GM19324 (cell line): ENCODE measurements around the gene SLC6A3.
"Not testable (repeated sequence)": the region's sequence is repeated elsewhere in the genome, so short reads cannot be mapped to it uniquely, and the experiment has no call there.

Experiments used
- ATAC-seq: cut with Tn5 transposase; IDR thresholded peaks from one replicate; pipeline ENCODE4 v1.9.1; 2021; ENCODE audit warnings: mild to moderate bottlenecking, moderate library complexity; ENCODE audit not compliant: unreplicated experiment, low FRiP score

The SLC6A3 gene

GRCh38 chr5:1478271-1479035, 33.2 kb upstream of the SLC6A3 start:
- ATAC-seq = no peak

- no peak for ATAC-seq
These were observed 32.1 kb upstream of the SLC6A3 start for GRCh38 chr5:1477341-1477740.

GRCh38 chr5:1476967-1477310, 31.7 kb upstream of the SLC6A3 start:
- no peak for ATAC-seq

GRCh38 chr5:1476181-1476966, 31.1 kb upstream of the SLC6A3 start:
- ATAC-seq = no peak

- ATAC-seq = not testable (repeated sequence)
These were observed 30.3 kb upstream of the SLC6A3 start for GRCh38 chr5:1475544-1475900.

- ATAC-seq = no peak
These were observed 29.8 kb upstream of the SLC6A3 start for GRCh38 chr5:1474866-1475543.

GRCh38 chr5:1474183-1474839, 29.1 kb upstream of the SLC6A3 start:
- no peak for ATAC-seq

- no peak for ATAC-seq
These were observed 28.5 kb upstream of the SLC6A3 start for GRCh38 chr5:1473746-1474145.

- ATAC-seq = no peak
These were observed 27.9 kb upstream of the SLC6A3 start for GRCh38 chr5:1472964-1473628.

- no peak for ATAC-seq
These were observed 27.0 kb upstream of the SLC6A3 start for GRCh38 chr5:1471997-1472963.

- ATAC-seq = no peak
These were observed 26.1 kb upstream of the SLC6A3 start for GRCh38 chr5:1471240-1471853.

GRCh38 chr5:1470762-1471211, 25.5 kb upstream of the SLC6A3 start:
- ATAC-seq = no peak

GRCh38 chr5:1468629-1469527, 23.6 kb upstream of the SLC6A3 start:
- no peak for ATAC-seq

GRCh38 chr5:1468247-1468612, 23.0 kb upstream of the SLC6A3 start:
- no peak for ATAC-seq

GRCh38 chr5:1467341-1468246, 22.4 kb upstream of the SLC6A3 start:
- ATAC-seq = no peak

- ATAC-seq = no peak
These were observed 21.5 kb upstream of the SLC6A3 start for GRCh38 chr5:1466631-1467265.
